GM12892 (cell line): Measurements from ENCODE around the gene ZFHX3.

Experiments used
- POLR2AphosphoS5 ChIP-seq: IDR thresholded peaks from 2 replicates; pipeline ENCODE4 v1.6.1; 2011; ENCODE audit warnings: low read depth, low read length, control low read depth
- TAF1 ChIP-seq: IDR thresholded peaks from 2 replicates; pipeline ENCODE4 v1.6.1; 2011; ENCODE audit warnings: low read depth, mild to moderate bottlenecking, control low read depth, low read length, borderline replicate concordance

DNA sequence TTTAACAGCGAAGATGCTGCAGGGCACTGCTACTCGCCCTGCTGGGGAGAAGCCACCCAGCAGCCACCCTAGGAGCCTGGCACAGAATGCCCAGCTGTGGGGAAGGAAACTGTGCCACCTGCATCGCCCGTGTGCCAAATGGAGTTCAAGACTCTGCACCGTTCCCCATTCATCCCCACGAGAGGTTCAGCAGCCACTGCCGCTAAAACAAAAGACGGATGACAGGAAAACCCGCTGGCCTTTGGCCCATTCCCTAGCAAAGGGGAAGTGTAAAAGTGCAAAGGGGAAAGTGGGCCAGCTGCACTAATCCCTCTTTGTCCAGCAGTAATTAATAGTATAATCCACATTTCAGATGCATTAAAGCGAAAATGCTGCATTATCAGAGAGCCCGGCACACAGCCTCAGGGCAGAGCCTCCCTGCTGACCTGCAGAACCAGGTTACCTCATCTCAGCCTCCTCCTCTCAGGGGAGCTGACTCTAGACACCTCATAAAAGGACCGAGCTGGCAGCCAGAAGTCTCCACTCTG is 37.7 kb downstream of the ZFHX3 start:
- no peak for TF ChIP-seq TAF1
- no peak for TF ChIP-seq POLR2AphosphoS5
